Tibial nerve (tissue), 4 donors: ENCODE data around the gene FER1L5. TPM values are rescaled to one million over a fixed set of nuclear protein-coding genes. Genes with fewer than 3 reads are reported as not detected.
A peak's percentile ranks its signal among the peaks of the same experiment; 100 is the strongest.

Experiments used
- DNase-seq, 2 donors: peaks; one replicate each; pipeline ENCODE4 v3.0.0-alpha.2; 2019; ENCODE audit warnings: low spot score in 2 of 2
- H3K27ac ChIP-seq, 4 donors: fragments of 200-600 bp; sonication (generic) in 3 of 4; one replicate each; pipeline ENCODE4 v1.5.1; 2017 to 2019; ENCODE audit warnings: mild to moderate bottlenecking in 1 of 4
- H3K27me3 ChIP-seq, 2 donors: fragments of 200-600 bp; sonication (generic) in 1 of 2; one replicate each; pipeline versions ENCODE4 v1.5.1 to v1.6.0; 2017 to 2019
- H3K36me3 ChIP-seq, 3 donors: fragments of 200-600 bp; sonication (generic); one replicate each; pipeline ENCODE4 v1.5.1; 2018 to 2019
- H3K4me1 ChIP-seq, 4 donors: fragments of 200-600 bp; sonication (generic) in 3 of 4; one replicate each; pipeline ENCODE4 v1.5.1; 2017 to 2019
- H3K4me3 ChIP-seq, 4 donors: fragments of 200-600 bp; sonication (generic) in 3 of 4; one replicate each; pipeline ENCODE4 v1.5.1; 2017 to 2019; ENCODE audit warnings: mild to moderate bottlenecking in 1 of 4, moderate library complexity in 1 of 4
- H3K9me3 ChIP-seq, 4 donors: fragments of 200-600 bp; sonication (generic) in 3 of 4; one replicate each; pipeline ENCODE4 v1.5.1; 2017 to 2019
- CTCF ChIP-seq, 5 experiments: fragments of 200-600 bp in 3 of 5; fragments of 450-650 bp in 2 of 5; sonication (generic) in 3 of 5; IDR thresholded peaks; one replicate each; pipeline ENCODE4 v1.5.1; 2016 to 2019; ENCODE audit warnings: antibody characterized with exemption in 5 of 5, mild to moderate bottlenecking in 3 of 5, moderate library complexity in 2 of 5
- EP300 ChIP-seq, 2 donors: sonication (generic); formaldehyde crosslinking; IDR thresholded peaks; one replicate each; pipeline ENCODE4 v1.6.1; 2017; ENCODE audit warnings: antibody characterized with exemption in 2 of 2, mild to moderate bottlenecking in 1 of 2
- POLR2A ChIP-seq, 2 donors: fragments of 450-650 bp; IDR thresholded peaks; one replicate each; pipeline ENCODE4 v1.6.1; 2017; ENCODE audit warnings: antibody characterized with exemption in 2 of 2, mild to moderate bottlenecking in 2 of 2, moderate library complexity in 2 of 2
- WGBS, 2 donors: methylation state at CpG; one replicate each; pipeline ENCODE4 v1.1.5; 2018; 5-methylcytosine and 5-hydroxymethylcytosine counted together
- total RNA-seq, 4 donors: library from RNA; depleted of rRNA; stranded (reverse); fragments of >200 nt; gene quantifications; one replicate each; pipeline ENCODE4 v1.1.0, GENCODE V29; 2016

Gene FER1L5
- total RNA-seq, 4 donors from 2014 or later: 0.20 to 0.60 TPM; not detected in 2

- no peaks in the 10 kb centered on the region for H3K27me3 ChIP-seq
- H3K9me3 ChIP-seq: no peaks in the 10 kb centered on the region
- peaks cover 0 to 17% (median 9%) of the 10 kb centered on the region in 4 donors for H3K4me1 ChIP-seq
- H3K27ac ChIP-seq: peak overlapping the region in 1 of 4 donors; percentile 44
- H3K4me3 ChIP-seq: no peak overlapping the region
- TF ChIP-seq EP300 (IDR thresholded peaks at IDR 0.05) (no peak), CTCF (IDR thresholded peaks at IDR 0.05) (no peak), POLR2A (IDR thresholded peaks at IDR 0.05) (no peak)
- peaks cover 2 to 92% (median 15%) of the 10 kb centered on the region in 3 donors for H3K36me3 ChIP-seq
- no peak for DNase-seq
- WGBS, 2 donors: 94 to 96% methylated on average over 2 of the region's 2 CpGs
These were observed 87.6 kb downstream of the FER1L5 start for GRCh38 chr2:96730212-96730611.

GRCh38 chr2:96733931-96734330 lies 91.4 kb downstream of the FER1L5 start:
- Histone ChIP-seq H3K9me3 (no peaks in the 10 kb centered on the region), H3K36me3 (peaks cover 2 to 71% (median 15%) of the 10 kb centered on the region in 3 donors), H3K4me1 (peaks cover 0 to 51% (median 12%) of the 10 kb centered on the region in 4 donors), H3K27me3 (no peaks in the 10 kb centered on the region), H3K4me3 (no peak overlapping the region), H3K27ac (no peak overlapping the region)
- no peak for DNase-seq
- no peak for TF ChIP-seq POLR2A (IDR thresholded peaks at IDR 0.05)
- TF ChIP-seq EP300 (IDR thresholded peaks at IDR 0.05): no peak
- TF ChIP-seq CTCF (IDR thresholded peaks at IDR 0.05): no peak
- 85 to 92% methylated on average over 3 of the region's 3 CpGs for WGBS, 2 donors

GRCh38 chr2:96734880-96735583 lies 92.5 kb downstream of the FER1L5 start:
- no peak for TF ChIP-seq POLR2A (IDR thresholded peaks at IDR 0.05)
- TF ChIP-seq EP300 (IDR thresholded peaks at IDR 0.05): peak in 1 of 2 donors; percentile 50
- Histone ChIP-seq H3K4me1 (peaks cover 0 to 56% (median 16%) of the 10 kb centered on the region in 4 donors), H3K27me3 (no peaks in the 10 kb centered on the region), H3K36me3 (peaks cover 2 to 60% (median 15%) of the 10 kb centered on the region in 3 donors), H3K27ac (peak overlapping the region in 3 of 4 donors; percentile 23 to 66 (median 60)), H3K9me3 (no peaks in the 10 kb centered on the region), H3K4me3 (no peak overlapping the region)
- WGBS, 2 donors: 58 to 64% methylated on average over 8 of the region's 8 CpGs
- DNase-seq: no peak

- Histone ChIP-seq H3K4me1 (peaks cover 0 to 62% (median 16%) of the 10 kb centered on the region in 4 donors), H3K4me3 (no peak overlapping the region), H3K27ac (no peak overlapping the region), H3K36me3 (peaks cover 2 to 37% (median 9%) of the 10 kb centered on the region in 3 donors), H3K9me3 (no peaks in the 10 kb centered on the region), H3K27me3 (no peaks in the 10 kb centered on the region)
- TF ChIP-seq EP300 (IDR thresholded peaks at IDR 0.05) (no peak), POLR2A (IDR thresholded peaks at IDR 0.05) (no peak), CTCF (IDR thresholded peaks at IDR 0.05) (no peak)
- no peak for DNase-seq
- 70 to 71% methylated on average over 2 of the region's 2 CpGs for WGBS, 2 donors
These were observed 94.7 kb downstream of the FER1L5 start for GRCh38 chr2:96737251-96737650.

- Histone ChIP-seq H3K9me3 (no peaks in the 10 kb centered on the region), H3K27ac (no peak overlapping the region), H3K27me3 (no peaks in the 10 kb centered on the region), H3K4me1 (peaks cover 0 to 62% (median 16%) of the 10 kb centered on the region in 4 donors), H3K36me3 (peaks cover 2 to 32% (median 3%) of the 10 kb centered on the region in 3 donors), H3K4me3 (no peak overlapping the region)
- TF ChIP-seq EP300 (IDR thresholded peaks at IDR 0.05) (no peak), CTCF (IDR thresholded peaks at IDR 0.05) (no peak), POLR2A (IDR thresholded peaks at IDR 0.05) (no peak)
- 71 to 77% methylated on average over 2 of the region's 2 CpGs for WGBS, 2 donors
- no peak for DNase-seq
These were observed 95.3 kb downstream of the FER1L5 start for GRCh38 chr2:96737831-96738230.
